Erythroblast (primary cell): ENCODE results near the gene HLF.

Experiments used
- GATA1 ChIP-seq: IDR thresholded peaks from 2 replicates; pipeline ENCODE4 v1.6.1; 2011; ENCODE audit warnings: low read depth, mild to moderate bottlenecking, control low read depth, low read length, moderate library complexity
- POLR2A ChIP-seq: IDR thresholded peaks from 2 replicates; pipeline ENCODE4 v1.6.1; 2011; ENCODE audit warnings: mild to moderate bottlenecking, low read length

GRCh38 chr17:55308613-55309391 lies 44.0 kb downstream of the HLF start:
- TF ChIP-seq POLR2A (no peak), GATA1 (no peak)
